Measurements from ENCODE around the gene CENPO.

GRCh38 chr2:24833821-24834732, 40.9 kb downstream of the CENPO start:
- TF ChIP-seq REST (IDR thresholded peaks at IDR 0.05; ENCODE audit: insufficient replicate concordance, low read depth) (no peak), CTCF (IDR thresholded peaks at IDR 0.05; ENCODE audit: insufficient read depth, low read length) (no peak), POLR2AphosphoS5 (IDR thresholded peaks at IDR 0.05; ENCODE audit: low read depth) (no peak), GABPA (IDR thresholded peaks at IDR 0.05; ENCODE audit: low read depth) (no peak), SPI1 (IDR thresholded peaks at IDR 0.05; ENCODE audit: borderline replicate concordance, low read depth) (no peak)
